H1 (cell line): ENCODE data around the gene URGCP. TPM values are rescaled to one million over a fixed set of nuclear protein-coding genes. Genes with fewer than 3 reads are reported as not detected.

Source experiments
- SUZ12 ChIP-seq: fragments of 200-600 bp; sonication (generic); IDR thresholded peaks from 2 replicates; pipeline ENCODE4 v1.6.1; 2012; ENCODE audit warnings: mild to moderate bottlenecking, inconsistent platforms, low read length, moderate library complexity, mixed read lengths
- polyA plus RNA-seq, 7 experiments: library from polyadenylated mRNA; depleted of rRNA in 3 of 7; stranded (reverse) in 5 of 7; unstranded in 2 of 7; fragments of >200 nt in 5 of 7; fragments of 200-250 nt in 2 of 7; gene quantifications; 1 replicate in 5 of 7; 2 replicates in 1 of 7; 4 replicates in 1 of 7; pipeline versions ENCODE4 v1.2.1 to v1.2.3, GENCODE V29; 2011 to 2013; ENCODE audit warnings: missing spikeins in 2 of 7, mixed read lengths in 2 of 7
- total RNA-seq: library from RNA; stranded (reverse); fragmentation: NEBNext Ultra II Directional; extraction: Animal tissue kit (Norgen Biotek cat#: 25700); gene quantifications from 2 replicates; pipeline ENCODE4 v1.2.1, GENCODE V29; 2021
- TF ChIP-seq, protein P1 (sequence below): IDR thresholded peaks from 2 replicates; pipeline ENCODE4 v1.6.1; 2012; ENCODE audit warnings: low read length, inconsistent platforms

URGCP gene
- total and polyA plus RNA-seq, 2 of the 8 experiments (the other 6 are each of a cell fraction or from before 2014, with no cell fraction given): 9.0 to 18.7 TPM

DNA sequence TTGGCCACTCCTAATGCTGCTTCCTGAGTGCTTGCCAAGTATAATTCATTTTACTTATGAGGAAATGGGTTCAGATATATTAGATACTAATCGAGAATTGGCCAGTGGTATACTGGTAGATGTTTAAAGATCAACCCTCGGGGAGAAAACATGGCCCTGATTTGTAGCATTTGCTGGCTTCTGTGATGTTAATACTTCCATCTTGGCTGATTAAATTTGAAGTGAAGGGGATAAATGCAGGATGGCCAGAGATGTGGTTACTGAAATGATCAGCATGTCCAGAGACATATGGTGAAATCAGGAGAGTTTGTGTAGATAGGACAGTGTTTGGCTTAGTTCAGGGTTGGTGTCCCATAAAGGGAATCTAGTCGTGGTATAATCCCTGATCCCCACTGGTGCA, 31.0 kb upstream of the URGCP start (continued):
- TF ChIP-seq, protein P1, sequence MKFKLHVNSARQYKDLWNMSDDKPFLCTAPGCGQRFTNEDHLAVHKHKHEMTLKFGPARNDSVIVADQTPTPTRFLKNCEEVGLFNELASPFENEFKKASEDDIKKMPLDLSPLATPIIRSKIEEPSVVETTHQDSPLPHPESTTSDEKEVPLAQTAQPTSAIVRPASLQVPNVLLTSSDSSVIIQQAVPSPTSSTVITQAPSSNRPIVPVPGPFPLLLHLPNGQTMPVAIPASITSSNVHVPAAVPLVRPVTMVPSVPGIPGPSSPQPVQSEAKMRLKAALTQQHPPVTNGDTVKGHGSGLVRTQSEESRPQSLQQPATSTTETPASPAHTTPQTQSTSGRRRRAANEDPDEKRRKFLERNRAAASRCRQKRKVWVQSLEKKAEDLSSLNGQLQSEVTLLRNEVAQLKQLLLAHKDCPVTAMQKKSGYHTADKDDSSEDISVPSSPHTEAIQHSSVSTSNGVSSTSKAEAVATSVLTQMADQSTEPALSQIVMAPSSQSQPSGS: no peak
- no peak for TF ChIP-seq SUZ12
